GM19468 (cell line): Measurements from ENCODE around the gene ZNF223.
A peak's percentile ranks its signal among the peaks of the same experiment; 100 is the strongest.

Experiments used
- ATAC-seq: cut with Tn5 transposase; IDR thresholded peaks from one replicate; pipeline ENCODE4 v1.9.1; 2021; ENCODE audit warnings: mild to moderate bottlenecking, moderate library complexity, moderate number of reproducible peaks; ENCODE audit not compliant: unreplicated experiment; ENCODE audit errors: extremely low read depth

Gene ZNF223

DNA sequence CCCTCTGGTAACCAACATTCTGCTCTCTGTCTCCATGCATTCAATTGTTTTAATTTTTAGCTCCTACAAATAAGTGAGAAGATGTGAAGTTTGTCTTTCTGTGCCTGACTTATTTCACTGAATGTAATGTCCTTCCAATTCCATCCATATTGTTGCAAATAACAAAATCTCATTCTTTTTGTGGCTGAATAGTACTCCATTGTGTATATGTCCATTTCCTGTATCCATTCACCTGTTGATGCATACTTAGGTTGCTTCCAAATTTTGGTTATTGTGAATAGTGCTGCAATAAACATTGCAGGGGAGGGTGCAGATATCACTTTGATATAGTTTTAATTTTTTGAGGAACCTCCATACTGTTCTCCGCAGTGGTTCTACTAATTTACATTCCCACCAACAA, 17.6 kb downstream of the ZNF223 start:
- ATAC-seq: no peak

GRCh38 chr19:44071824-44072542, 20.1 kb downstream of the ZNF223 start, which contains the start of gene ZNF284:
Gene ZNF284 (plus strand): TSS chr19:44072159. CDS start chr19:44076390, 4,231 bp downstream.
- ATAC-seq: peak; percentile 87

DNA sequence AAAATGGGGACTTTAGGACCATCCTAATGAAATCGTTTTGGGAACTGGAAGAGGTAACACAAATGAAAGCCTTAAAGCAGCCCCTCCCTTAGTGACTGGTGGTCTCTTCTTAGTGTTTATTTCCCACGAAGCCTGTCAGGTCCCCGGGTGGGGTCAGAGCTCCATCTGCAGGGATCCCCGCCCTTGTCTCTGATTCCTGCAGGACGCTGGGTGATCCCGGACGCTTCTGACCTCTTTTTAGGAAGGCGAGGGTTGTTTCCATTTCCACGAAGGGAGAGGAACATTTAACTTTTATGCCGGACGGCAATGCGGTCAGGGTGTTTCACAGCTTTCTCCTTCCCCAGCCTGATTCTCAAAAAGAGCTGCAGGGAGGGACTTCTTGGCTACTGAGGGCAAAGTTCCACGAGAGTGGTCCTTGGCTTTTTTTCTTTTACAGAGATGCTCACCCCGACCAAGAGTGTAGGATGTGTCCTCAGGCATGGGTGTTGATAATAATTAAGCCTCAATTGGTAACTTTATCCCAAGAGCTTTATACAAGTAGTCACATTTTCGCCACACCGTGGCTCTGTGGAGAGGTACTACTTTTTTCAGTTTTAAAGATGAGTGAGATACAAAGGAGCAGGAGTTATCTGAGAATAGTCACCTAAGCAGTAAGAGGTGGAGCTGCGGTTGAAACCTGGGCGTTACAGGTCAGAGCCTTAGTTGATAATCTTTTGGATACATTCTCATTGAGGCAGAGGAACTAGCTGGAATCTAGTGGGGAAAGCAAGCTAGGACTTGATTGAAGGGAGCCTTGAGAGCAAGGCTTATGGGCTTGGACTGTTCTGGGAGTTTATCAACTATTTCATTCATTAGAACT, 20.9 kb downstream of the ZNF223 start:
- ATAC-seq: no peak

- ATAC-seq: no peak
Measured at GRCh38 chr19:44076325-44076724, 24.5 kb downstream of the ZNF223 start.

GRCh38 chr19:44092108-44092507, 40.3 kb downstream of the ZNF223 start:
- ATAC-seq: no peak

- peak; percentile 60 for ATAC-seq
Measured at GRCh38 chr19:44093931-44094765, 42.3 kb downstream of the ZNF223 start, which contains the start of gene ZNF224. Gene ZNF224 (plus strand): TSS chr19:44094361. CDS start chr19:44097874, 3,513 bp downstream.

DNA sequence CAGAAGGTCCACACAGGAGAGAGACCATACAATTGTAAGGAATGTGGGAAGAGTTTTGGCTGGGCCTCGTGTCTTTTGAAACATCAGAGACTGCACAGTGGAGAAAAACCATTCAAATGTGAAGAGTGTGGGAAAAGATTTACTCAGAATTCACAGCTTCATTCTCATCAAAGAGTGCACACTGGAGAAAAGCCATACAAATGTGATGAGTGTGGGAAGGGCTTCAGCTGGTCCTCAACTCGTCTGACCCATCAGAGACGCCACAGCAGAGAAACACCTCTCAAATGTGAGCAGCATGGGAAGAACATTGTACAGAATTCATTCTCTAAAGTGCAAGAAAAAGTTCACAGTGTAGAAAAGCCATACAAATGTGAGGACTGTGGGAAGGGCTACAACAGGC, 55.9 kb downstream of the ZNF223 start:
- ATAC-seq: no peak

DNA sequence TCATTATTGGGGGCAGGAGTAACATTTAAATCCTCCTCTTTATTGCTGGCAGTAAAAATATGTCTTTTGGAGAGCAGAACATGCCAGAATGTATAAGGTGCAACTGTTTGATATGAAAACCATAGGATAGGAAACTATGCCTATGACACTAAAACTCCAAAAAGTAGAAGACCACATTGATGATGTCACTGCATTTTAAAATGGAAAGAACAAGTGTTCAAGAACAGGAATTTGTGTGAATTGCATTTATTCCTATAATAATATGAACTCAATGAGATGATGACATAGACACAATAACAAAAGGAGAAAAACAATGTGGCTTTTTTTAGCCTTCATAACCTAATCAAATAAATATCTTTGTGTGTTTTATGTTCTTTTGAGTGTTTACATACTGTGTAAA, 57.6 kb downstream of the ZNF223 start:
- ATAC-seq: no peak

GRCh38 chr19:44111910-44112463, 60.2 kb downstream of the ZNF223 start:
- no peak for ATAC-seq

DNA sequence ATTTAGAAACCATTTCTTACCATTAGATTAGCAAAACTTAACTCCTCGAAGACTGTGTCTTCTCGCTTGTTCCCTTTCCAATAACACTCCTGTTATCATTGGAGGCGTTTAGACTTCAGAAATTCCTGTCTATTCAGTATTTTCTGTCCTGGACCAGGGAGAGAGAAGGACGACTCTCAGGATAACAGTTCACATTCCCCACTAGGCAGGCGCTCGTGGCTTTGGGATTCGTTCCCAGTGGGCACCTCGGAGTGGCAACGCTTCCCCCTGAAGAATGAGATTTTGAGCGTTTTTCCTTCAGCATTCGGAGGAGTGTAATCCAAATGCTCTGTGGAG, 60.9 kb downstream of the ZNF223 start:
- ATAC-seq: no peak

DNA sequence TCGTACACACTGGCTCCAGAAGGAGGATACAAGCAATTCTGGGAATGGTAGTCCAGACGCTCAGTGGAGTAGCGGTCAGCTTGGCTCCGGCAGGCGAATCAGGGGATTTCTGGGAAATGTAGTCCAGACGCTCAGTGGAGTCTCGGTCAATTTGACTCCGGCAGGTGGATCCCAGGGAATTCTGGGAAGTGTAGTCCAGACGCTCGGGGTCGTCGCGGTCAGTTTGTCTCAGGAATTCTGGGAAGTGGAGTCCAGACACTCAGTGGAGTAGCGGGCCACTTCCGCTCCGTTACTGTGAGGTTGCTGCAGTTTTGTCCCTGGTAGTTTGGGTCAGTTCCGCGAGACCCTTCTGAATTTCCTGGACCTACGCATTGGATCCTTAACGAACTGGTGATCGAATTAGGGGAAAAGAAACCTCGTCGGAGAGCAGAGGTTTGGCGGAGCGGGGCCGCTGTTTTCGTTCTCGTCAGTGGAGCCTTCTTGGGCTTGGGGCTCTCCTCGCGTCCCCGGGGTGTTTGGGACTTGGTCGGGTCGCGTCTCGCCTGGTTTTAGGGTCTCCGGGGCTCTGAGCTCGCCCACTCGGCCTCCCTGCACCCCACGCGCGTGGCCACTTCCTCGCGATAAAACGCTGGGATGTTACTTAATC, 61.4 kb downstream of the ZNF223 start, which contains the start of gene ZNF225:
ZNF225 (plus strand) TSS at position 262 of the 646 bp plus-strand sequence. CDS start 2,429 bp downstream, outside the sequence.
- peak; percentile 74 for ATAC-seq

GRCh38 chr19:44113784-44114390, 62.1 kb downstream of the ZNF223 start:
- ATAC-seq: no peak
